ENCODE measurements around the gene GRXCR2.
"Not testable (repeated sequence)": the region's sequence is repeated elsewhere in the genome, so short reads cannot be mapped to it uniquely, and the experiment has no call there.

Gene GRXCR2

DNA sequence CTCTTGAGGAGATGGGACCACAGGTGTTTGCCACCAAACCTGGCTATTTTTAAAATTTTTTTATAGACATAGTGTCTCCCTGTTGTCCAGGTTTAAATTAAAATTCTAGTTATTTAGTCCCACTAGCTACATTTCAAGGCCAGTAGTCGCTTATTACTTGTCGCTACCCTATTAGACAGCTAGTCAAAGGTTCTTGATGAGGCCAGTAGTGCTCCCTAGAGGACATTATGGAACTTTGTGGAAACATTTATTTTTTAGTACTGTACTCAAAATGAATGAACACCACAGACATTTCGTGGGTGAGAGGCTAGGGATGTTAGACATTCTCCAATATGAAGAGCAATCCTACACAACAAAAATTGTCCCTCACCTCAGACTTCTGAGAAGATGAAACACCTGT lies 14.4 kb upstream of the GRXCR2 start:
- DNase-seq (ENCODE audit: low read depth in 2 of 2): no peak

DNA sequence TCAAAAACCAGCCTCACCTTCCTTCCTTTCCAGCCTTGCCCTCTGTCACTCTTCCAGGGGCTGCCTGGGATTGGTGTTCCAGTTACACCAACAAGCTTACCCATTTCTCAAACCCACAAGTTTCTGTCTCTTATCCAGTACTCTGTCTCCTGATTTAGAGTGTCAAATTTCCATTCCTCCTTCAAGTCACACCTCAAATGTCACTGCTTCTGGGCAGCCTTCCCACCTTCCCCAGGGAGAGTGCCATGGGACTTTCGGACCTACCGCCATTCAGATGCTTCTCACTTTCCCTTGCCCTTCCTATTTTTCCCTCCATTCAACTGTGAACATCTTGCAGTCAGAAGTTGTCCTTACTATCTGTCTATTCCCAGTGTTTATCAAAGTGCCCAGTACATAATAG lies 2.0 kb upstream of the GRXCR2 start:
- no peak for DNase-seq (ENCODE audit: low read depth in 2 of 2)

DNA sequence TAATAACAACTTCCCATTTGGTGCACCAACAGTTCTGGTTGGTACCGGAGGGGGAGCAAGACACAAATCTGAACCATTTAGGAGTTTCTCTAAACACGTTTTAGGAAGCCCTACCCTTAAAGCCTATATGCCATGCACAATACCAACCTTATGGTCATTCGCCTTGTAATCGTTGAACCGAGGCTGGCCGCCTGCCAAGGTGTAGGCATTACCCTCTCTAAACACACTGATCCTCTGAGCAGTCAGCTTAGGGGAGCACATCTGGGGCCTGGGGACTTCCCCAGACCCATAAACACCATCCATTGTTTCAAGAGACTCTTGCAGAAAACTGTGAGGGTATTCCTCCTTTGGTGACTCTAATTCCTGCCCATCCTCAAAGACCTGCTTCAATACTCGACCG lies 328 bp downstream of the GRXCR2 start:
- no peak for DNase-seq (ENCODE audit: low read depth in 2 of 2)

DNA sequence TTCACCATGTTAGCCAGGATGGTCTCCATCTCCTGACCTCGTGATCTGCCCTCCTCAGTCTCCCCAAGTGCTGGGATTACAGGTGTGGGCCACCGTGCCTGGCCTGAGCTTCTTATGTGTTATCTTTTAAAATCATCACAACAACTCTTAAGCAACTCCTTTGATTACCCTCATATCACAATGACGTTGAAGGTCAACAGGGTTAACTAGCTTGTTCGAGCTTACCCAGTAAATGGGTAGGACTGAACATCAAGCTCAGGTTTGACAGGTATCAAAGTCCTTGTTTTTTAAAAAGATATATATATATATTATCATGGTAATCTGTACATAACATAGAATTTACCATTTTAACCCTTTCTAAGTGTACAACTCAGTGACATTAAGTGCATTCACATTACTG lies 3.1 kb downstream of the GRXCR2 start:
- no peak for DNase-seq (ENCODE audit: low read depth in 2 of 2)

DNA sequence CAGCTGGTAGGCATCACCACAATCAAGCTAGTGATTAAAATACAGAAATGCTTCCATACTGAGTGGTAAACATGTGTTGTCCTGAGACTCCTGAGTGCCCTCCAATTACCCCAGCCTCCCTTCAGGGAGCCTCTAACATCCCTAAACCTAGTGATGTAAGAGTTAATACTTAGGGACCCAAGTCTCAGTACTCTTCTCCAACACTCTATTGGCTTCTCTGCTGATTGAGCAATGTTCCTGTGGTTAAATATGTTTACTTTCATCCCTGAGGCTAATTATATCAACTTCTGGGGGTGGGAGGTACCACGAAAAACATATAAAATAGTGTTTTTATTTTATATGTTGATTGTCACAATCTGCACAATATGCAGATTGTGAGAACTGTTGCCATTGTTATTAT lies 5.0 kb downstream of the GRXCR2 start:
- no peak for DNase-seq (ENCODE audit: low read depth in 2 of 2)

DNA sequence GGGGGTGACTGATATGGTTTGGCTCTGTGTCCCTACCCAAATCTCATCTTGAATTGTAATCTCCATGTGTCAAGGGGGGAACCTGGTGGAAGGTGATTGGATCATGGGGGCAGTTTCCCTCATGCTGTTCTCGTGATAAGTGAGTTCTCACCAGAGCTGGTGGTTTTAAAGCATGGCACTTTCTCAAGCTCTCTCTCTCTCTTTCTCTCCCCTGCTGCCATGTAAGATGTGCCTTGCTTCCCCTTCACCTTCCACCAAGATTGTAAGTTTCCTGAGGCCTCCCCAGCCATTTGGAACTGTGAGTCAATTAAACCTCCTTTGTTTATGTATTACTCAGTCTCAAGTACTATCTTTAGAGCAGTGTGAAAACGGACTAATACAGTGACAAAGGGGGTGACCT lies 8.4 kb downstream of the GRXCR2 start:
- not testable (repeated sequence) for DNase-seq (ENCODE audit: low read depth in 2 of 2)

DNA sequence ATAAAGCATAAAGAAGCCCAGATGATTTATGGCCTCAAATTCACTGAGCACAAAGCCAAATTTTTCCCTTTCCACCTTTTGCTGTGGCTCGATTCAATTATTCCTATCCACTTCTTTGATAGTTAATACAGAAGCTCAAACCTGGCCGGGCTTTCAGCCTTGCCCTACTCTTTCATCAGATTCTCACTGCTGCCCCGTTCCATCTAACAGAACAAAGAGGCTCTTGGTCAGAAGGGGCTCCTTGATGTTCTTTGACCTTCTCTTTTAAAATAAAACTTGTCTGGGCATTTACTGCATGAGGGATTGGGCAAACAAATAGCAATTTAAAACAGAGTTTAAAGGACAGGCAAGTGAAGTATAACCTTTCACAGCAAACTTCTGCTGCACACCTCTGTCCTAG lies 9.8 kb downstream of the GRXCR2 start:
- DNase-seq (ENCODE audit: low read depth in 2 of 2): no peak

DNA sequence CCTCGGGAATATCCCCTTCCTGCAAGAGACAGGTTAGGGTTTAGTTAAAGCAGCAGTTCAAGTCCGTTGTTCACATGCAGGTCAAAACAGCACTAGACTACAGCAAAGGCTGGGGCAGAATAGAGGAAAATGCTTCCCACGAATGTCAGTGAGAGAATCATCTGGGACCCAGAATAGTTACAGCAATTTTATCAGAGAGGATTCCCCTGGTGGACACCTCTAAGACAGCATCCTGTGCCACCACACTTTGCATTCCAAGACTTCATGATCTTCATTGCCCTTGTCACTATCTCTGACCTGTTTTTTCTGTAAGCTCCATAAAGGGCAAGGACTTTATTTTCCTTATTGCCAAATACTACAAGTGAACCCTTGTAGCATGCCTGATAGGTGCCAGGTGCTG lies 12.9 kb downstream of the GRXCR2 start:
- no peak for DNase-seq (ENCODE audit: low read depth in 2 of 2)

DNA sequence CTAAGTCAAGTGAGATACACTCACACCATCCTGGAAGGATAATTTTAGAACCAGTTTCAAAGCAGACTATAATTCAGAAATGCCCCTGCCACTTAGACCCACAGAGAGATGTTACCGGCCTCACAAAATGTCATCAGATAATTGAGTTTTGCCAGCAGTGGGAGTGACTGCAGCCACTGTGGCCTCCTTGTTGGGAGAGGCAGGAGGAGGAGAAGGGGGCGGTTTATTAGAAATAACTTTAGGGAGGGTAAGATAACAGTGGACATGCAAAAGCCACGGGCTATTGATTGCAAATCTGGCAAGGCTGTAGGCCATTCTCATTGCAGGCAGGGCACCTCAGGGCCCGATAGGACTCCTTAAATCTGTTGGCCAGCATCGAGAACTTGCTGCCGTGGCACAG lies 13.4 kb downstream of the GRXCR2 start:
- no peak for DNase-seq (ENCODE audit: low read depth in 2 of 2)

DNA sequence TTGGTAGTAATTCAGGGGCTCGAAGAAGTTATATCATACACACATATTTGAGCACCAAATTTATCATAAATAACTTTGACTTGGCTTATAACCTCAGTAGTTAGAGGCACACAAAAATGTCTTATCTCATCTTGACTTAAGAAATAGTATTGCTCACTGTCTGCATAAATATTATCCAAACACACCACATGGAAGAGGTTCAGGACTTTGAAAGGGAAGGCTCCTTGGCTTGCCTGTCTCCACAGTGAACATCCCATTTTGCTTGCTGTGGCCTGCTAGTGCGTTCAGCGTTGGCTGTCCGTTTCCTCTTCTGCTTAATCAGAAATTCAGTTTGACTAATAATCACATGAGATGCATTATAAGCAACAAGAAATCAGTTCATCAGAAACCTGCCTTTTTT lies 13.9 kb downstream of the GRXCR2 start:
- DNase-seq (ENCODE audit: low read depth in 2 of 2): no peak

DNA sequence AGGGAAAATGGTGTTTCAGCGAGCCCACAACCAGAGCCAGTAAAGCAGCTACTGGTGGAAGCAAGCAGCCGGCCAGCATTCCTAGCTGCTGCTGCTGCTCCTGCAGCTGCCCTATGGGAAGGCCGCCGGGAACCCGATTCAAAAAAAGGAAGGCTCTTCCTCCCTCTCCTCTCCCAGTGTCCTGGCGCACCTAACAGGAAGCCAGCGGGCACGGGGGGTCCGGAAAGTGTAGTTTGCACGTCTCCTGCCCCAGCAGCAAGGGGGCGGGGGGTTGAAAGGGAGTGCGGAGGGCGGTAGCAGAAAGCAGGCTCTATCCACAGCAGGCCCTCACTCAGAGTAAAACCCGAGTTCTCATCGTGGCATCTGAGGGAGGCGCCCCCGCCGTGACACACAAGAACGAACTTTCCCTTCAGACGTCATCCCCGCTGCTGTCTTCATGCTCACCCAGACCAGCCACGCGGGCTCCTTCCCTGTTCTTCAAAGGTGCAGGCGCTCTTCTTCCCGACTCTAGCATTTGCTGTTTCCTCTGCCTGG lies 16.5 kb downstream of the GRXCR2 start:
- peak in 1 of 2 donors; percentile 17 for DNase-seq (ENCODE audit: low read depth in 2 of 2)

DNA sequence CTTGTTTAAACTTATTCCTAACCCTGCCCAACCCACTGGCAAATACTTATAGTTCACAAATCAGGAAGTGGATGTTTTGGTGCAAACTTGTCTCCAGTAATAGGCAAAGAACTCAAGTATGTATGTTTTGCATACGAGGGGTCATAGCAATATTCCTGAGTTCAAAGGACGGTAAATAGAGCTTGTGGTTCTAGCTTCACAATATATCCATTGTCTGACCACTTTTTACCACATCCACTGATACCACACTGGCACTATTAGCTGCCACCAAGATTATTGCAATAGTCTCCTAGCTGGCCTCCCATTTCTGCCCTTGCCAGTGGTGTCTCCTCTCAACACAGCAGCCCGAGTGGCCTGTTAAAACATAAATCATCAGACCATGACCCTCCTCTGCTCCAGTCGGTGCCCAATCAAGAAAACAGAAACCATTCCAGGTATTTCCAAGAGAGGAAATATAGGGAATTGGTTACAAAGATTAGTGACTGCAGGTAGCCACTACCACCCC lies 17.0 kb downstream of the GRXCR2 start:
- DNase-seq (ENCODE audit: low read depth in 2 of 2): no peak

DNA sequence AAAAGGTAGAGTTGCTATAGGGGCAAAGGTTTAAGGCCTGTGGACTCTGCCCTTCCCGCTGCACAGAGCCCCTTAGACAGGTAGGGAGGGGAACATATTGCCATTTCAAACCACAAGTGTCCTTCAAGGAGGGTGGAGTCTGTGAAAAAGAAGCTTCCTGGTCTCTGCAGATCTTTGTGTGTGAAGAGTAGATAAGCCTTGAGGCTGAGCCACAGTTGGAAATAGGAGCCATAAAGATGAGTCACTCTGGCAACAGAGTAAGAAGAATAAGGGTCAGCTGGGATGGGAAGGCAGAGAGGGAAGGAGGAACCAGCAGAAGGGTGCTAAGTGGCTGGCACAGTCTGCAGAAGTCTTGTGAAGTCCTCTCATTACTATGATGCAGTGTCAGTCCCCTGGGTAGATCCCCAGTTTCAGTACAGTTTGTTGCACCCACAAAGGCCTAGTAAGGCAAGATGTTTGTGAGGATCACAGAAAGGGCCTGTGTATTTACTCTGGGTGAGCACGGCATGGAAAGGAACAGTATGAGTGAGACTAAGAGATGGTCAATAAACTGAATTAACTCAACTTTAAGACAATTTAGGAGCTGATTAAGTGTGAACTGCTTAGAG lies 18.1 kb downstream of the GRXCR2 start:
- no peak for DNase-seq (ENCODE audit: low read depth in 2 of 2)

DNA sequence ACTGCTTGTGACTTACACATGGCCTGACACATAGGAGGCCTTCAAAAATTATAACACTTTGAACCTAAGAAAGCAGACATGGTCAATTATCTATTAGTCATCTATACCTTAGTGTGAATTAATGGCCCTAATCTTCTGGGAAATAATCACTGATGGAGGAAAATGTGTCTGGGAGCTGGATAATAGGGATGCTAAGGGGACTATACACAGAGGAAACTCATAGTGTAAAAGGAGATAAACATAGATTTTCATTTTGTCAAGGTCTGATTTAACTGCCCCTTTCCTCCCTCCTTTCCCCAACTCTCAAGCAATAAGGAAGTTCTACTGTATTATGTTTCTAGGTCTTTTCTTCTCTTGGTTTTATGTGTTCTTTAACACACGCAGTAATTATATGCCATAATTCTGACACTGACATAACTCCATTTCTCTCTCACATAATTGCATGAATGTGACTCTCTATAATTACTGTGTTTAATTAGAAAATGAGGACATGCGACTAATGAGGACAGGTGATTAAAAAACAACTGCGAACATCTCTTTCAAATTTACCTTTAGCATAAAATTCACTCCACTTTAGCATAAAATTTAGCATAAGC lies 18.9 kb downstream of the GRXCR2 start:
- DNase-seq (ENCODE audit: low read depth in 2 of 2): no peak

DNA sequence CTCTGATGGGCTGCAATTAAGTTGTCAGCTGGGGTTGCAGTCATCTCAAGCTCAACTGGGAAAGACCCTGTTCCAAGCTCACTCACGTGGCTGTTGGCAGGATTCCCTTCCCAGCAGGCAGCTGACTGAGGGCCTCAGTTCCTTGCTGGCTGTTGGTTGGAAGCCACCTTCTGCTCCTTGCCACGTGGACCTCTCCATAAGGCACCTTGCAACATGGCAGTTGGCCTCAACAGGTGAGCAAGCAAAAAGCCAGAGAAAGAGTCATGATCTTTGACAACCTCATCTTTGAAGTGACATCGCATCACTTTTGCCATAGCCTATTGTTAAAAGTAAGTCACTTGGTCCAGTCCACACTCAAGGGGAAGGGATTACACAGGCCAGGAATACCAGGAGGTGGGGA lies 19.8 kb downstream of the GRXCR2 start:
- no peak for DNase-seq (ENCODE audit: low read depth in 2 of 2)

DNA sequence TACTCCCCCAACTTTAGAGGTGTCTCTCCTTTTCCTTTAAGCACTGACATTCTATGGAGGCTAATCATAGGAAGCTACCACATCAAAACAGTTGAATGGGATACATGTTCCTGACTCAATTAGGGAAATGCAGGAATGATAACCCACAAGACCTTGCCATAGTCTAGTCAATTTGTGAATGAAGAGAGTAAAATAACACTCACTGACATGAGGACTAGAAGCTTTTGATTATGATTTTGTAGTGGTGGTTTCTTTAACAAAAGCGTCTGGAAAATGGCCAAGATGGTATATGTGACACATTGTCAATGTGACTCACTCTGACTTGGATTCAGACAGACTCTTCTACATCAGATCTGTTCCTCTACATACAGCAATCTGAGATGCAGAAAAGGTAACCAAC lies 24.0 kb downstream of the GRXCR2 start:
- no peak for DNase-seq (ENCODE audit: low read depth in 2 of 2)

DNA sequence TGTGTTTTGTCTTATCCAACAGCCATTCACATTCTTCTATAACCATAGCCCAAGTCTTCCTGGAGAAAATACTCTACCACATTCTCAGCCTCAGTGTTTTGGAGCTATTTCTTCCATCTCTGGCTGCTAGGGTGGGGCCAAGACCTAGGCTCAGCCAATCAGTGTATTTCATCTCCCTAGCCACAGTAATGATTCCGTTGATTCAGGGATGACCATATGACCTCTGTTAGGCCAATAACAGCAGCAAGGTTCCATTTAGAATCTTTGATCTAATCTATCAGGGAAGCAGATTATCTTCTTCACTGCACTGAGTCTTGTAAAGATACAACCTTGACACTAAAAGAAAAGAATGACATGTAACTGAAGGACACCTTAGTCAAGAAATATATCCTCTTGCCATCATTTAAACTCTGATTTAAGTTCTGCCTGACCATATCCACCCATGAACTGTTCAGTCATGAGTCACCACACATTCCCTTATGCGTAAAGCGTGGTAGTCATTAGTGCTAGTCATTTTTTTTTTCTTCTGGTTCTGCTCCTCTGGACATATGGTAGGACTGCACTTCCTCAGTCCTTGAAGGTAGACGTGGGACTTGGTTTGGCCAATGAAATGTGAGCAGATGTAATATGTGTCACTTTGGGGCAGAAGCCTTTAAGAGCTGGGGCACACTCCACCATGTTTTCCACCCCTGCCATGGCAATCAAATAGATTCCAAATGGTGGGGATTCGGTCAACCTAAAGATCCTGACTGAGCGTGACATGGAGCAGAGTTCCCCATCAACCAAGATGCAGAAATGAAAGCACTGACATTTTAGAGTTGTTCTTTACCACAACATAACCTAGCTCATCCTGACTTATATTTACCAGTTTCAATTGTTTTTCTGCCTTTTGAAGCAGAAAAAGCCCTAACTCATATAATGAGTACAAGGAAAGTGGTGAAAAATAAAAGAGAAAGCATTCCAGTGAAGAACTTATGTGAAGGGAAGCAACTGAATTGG lies 25.0 kb downstream of the GRXCR2 start:
- DNase-seq (ENCODE audit: low read depth in 2 of 2): no peak

DNA sequence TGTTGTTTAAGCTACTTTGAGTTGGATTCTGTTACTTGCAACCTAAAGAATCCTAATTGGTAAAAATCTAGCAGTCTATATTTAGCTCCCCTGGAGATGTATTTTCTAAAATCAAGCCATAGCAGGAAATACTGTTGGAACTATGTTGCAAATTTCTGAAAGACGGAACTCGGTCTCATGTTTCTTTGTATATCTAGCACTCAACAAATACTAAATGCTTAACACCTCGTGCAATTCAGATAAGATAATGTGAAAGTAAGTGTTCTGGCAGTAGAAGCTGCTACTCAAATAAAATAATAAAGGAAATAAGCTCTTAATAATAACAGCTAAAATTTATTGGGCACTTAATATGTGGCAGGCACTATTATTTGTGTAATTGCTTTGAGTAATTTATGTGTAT lies 26.7 kb downstream of the GRXCR2 start:
- no peak for DNase-seq (ENCODE audit: low read depth in 2 of 2)

DNA sequence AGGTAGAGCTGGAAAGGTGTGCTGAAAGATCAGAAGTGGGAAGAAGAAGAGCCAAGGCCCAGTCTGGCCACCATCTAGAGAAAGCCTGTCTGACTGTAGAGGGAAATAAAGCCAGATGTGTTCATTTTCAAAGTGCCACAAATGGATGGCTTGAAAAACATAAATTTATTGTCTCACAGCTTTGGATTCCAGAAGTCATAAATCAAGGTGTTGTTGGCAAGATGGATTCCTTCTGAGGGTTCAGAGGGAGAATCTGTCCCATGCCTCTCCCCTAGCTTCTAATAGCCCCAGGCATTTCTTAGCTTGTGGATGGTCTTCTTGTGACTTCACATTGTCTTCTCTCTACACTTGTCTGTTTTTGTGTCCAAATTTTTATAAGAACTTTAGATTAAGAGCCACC lies 31.5 kb downstream of the GRXCR2 start:
- no peak for DNase-seq (ENCODE audit: low read depth in 2 of 2)

DNA sequence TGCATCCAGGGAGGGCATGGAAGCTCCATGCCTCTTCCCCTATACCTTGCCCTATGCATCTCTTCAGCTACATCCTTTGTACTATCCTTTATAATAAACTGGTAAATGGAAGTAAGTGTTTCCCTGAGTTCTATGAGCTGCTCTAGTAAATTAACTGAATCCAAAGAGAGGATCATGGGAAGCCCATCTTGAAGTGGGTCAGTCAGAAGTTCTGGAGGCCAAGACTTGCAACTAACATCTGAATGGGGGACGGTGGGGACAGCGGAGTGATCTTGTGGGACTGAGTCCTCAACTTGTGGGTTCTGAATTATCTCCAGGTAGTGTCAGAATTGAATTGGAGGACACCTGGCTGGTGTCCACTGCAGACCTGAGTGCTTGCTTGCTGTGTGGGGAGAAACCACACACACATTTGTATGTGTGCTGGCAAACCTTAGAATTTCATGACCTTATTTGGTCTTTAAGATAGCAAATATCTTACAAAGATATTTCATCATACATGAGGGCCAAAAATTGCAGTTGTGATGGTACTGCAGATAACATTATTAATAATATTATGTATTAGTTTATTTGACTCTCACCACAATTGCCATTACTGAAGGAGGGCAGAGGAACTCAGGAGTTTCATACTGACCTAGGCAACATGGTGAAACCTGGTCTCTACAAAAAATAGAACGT lies 32.2 kb downstream of the GRXCR2 start:
- no peak for DNase-seq (ENCODE audit: low read depth in 2 of 2)

DNA sequence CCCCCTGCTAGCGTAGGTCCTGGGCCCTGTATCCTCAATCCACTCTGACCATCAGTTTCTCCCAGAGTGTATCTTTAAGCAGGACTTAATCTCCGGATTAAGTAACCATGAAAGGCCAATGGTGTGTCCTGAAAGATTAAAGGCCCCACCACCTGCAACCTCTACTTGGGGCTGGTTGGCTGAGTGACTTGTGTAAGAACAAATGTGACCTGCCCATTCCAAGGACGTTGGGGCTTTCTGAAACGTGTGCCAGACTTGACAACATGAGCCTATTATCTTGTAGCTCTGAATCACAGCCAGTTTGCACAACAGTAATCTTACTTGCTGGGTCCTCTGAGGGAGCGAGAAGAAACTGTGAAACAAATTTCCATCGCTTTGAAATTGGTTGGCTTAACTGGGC lies 34.5 kb downstream of the GRXCR2 start:
- no peak for DNase-seq (ENCODE audit: low read depth in 2 of 2)

DNA sequence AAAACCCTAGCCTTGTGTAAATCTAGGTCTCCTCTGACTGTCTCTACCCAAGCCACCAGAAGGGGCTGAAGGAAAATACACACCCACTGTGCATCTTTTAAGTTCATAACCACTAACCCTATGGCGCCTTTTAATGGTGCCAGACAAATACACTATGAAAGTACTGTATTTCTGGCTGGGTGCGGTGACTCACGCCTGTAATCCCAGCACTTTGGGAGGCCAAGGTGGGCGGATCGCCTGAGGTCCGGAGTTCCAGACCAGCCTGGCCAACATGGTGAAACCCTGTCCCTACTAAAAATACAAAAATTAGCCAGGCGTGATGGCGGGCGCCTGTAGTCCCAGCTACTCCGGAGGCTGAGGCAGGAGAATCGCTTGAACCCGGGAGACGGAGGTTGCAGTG lies 36.6 kb downstream of the GRXCR2 start:
- not testable (repeated sequence) for DNase-seq (ENCODE audit: low read depth in 2 of 2)

All from stimulated activated CD8-positive, alpha-beta memory T cell treated with anti-CD3 and anti-CD28 coated beads, Interleukin-2, amount 100 ng/mL, for 48 hours (primary cell).